Keratinocyte (primary cell): ENCODE data around the gene NECAP2. TPM values are rescaled to one million over a fixed set of nuclear protein-coding genes. Genes with fewer than 3 reads are reported as not detected.
"Not testable (repeated sequence)": the region's sequence is repeated elsewhere in the genome, so short reads cannot be mapped to it uniquely, and the experiment has no call there.

Experiments
- DNase-seq: peaks from one replicate; pipeline ENCODE4 v3.0.0-alpha.2; 2011; ENCODE audit warnings: low read depth, missing footprints, low spot score
- FAIRE-seq: peaks from 2 replicates; lab custom pipeline; 2011; peaks lifted over from hg19 to GRCh38; lab: Jason Lieb, UNC
- H2AFZ ChIP-seq: 2 replicates; pipeline ENCODE4 v1.6.0; 2012; ENCODE audit warnings: low read length, control low read depth, inconsistent platforms; ENCODE audit not compliant: control insufficient read depth
- H3K27ac ChIP-seq: 2 replicates; pipeline ENCODE4 v1.5.1; 2011; ENCODE audit warnings: low read length; ENCODE audit not compliant: control insufficient read depth, insufficient read depth
- H3K27me3 ChIP-seq: 3 replicates; pipeline ENCODE4 v1.6.0; 2011; ENCODE audit warnings: low read length; ENCODE audit not compliant: control insufficient read depth, insufficient read depth; ENCODE audit errors: extremely low read depth
- H3K36me3 ChIP-seq, 2 experiments: 2 replicates in 1 of 2; 3 replicates in 1 of 2; pipeline ENCODE4 v1.5.1; 2011; ENCODE audit warnings: low read length in 2 of 2, mild to moderate bottlenecking in 1 of 2; ENCODE audit not compliant: control insufficient read depth in 2 of 2, insufficient read depth in 2 of 2; ENCODE audit errors: extremely low read depth in 1 of 2
- H3K4me1 ChIP-seq: 3 replicates; pipeline ENCODE4 v1.5.1; 2011; ENCODE audit warnings: low read length; ENCODE audit not compliant: control insufficient read depth, insufficient read depth; ENCODE audit errors: extremely low read depth
- H3K4me2 ChIP-seq: 3 replicates; pipeline ENCODE4 v1.6.0; 2011; ENCODE audit warnings: low read depth, low read length; ENCODE audit not compliant: control insufficient read depth, insufficient read depth; ENCODE audit errors: extremely low read depth
- H3K4me3 ChIP-seq, 3 experiments: fragments of 200-600 bp in 1 of 3; sonication (generic) in 1 of 3; 2 replicates in 2 of 3; 3 replicates in 1 of 3; pipeline ENCODE4 v1.5.1; 2011 to 2016; ENCODE audit warnings: low read length in 3 of 3, mild to moderate bottlenecking in 3 of 3, control low read depth in 2 of 3, inconsistent platforms in 1 of 3, low read depth in 1 of 3, mixed read lengths in 1 of 3, mixed run types in 1 of 3, moderate library complexity in 1 of 3; ENCODE audit not compliant: control insufficient read depth in 2 of 3, insufficient read depth in 2 of 3; ENCODE audit errors: extremely low read depth in 1 of 3
- H3K79me2 ChIP-seq: 2 replicates; pipeline ENCODE4 v1.6.0; 2012; ENCODE audit warnings: low read length; ENCODE audit not compliant: control insufficient read depth, insufficient read depth
- H3K9ac ChIP-seq: 3 replicates; pipeline ENCODE4 v1.6.0; 2011; ENCODE audit warnings: low read length; ENCODE audit not compliant: control insufficient read depth, insufficient read depth; ENCODE audit errors: extremely low read depth
- H3K9me1 ChIP-seq: 3 replicates; pipeline ENCODE4 v1.6.0; 2011; ENCODE audit warnings: low read length; ENCODE audit not compliant: control insufficient read depth, insufficient read depth; ENCODE audit errors: extremely low read depth
- H3K9me3 ChIP-seq: 2 replicates; pipeline ENCODE4 v1.5.1; 2012; ENCODE audit warnings: low read depth, low read length; ENCODE audit not compliant: control insufficient read depth
- H4K20me1 ChIP-seq: 3 replicates; pipeline ENCODE4 v1.6.0; 2011; ENCODE audit warnings: low read length; ENCODE audit not compliant: control insufficient read depth, insufficient read depth; ENCODE audit errors: extremely low read depth
- EZH2 ChIP-seq: IDR thresholded peaks from one replicate; pipeline ENCODE4 v1.6.1; 2012; ENCODE audit warnings: inconsistent platforms, mild to moderate bottlenecking, low read length, moderate library complexity
- dilution Hi-C: fragments of 300-500 bp; cut with MboI; formaldehyde crosslinking; loops from one replicate; pipeline ENCODE4 v1.7.0; 2020; ENCODE audit warnings: low sequenced_read_pairs; ENCODE audit not compliant: extremely low pct_ligation_motif_present
- polyA plus RNA-seq, 5 experiments: library from polyadenylated mRNA; depleted of rRNA in 3 of 5; stranded (reverse) in 3 of 5; stranded (forward) in 1 of 5; unstranded in 1 of 5; fragments of >200 nt; gene quantifications; 1 replicate in 1 of 5; 2 replicates in 3 of 5; 3 replicates in 1 of 5; pipeline versions ENCODE4 v1.2.1 to v1.2.3, GENCODE V29; 2011 to 2012; ENCODE audit warnings: missing spikeins in 2 of 5, low read depth in 1 of 5, low replicate concordance in 1 of 5
- TF ChIP-seq, protein P1 (sequence below), 3 experiments: IDR thresholded peaks in 1 of 3; conservative IDR thresholded peaks in 1 of 3; optimal IDR thresholded peaks in 1 of 3; 2 replicates in 2 of 3; 3 replicates in 1 of 3; pipeline versions ENCODE3 to v1.5.1; 2011; ENCODE audit warnings: low read length in 3 of 3, mild to moderate bottlenecking in 3 of 3, moderate library complexity in 2 of 3, control low read depth in 1 of 3, inconsistent platforms in 1 of 3; ENCODE audit not compliant: insufficient read depth in 2 of 3; ENCODE audit errors: extremely low read depth in 1 of 3

Gene NECAP2
- polyA plus RNA-seq, 1 donor (not counting 4 experiments of a cell fraction or from before 2014, with no cell fraction given), result 75.7 TPM

DNA sequence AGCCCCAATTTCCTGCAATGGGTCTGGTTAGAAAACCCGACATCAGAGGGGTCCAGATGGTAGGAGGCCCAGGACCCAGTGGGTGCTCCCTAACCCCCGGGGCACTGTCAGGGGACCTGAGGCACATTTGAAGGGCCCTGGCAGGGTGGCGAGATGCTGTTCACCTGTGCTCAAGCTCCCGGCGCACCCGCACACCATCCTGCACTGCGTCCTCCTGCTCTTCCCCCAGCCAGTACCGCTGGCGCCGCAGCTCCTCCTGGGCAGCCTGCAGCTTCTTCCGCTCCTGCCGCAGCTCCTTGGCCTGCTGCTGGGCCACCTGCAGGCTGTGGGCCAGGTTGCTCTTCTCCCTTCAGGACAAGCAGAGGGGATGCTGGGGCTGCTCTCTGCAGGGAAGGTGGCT, 37.6 kb downstream of the NECAP2 start:
- Histone ChIP-seq H3K4me2 (no peak overlapping the region), H3K36me3 (peaks cover 3 to 6% of the 10 kb centered on the region in 2 experiments), H3K27ac (no peak overlapping the region), H2AFZ (no peak overlapping the region), H3K9me3 (no peaks in the 10 kb centered on the region), H3K4me1 (no peaks in the 10 kb centered on the region), H3K27me3 (no peaks in the 10 kb centered on the region), H4K20me1 (no peaks in the 10 kb centered on the region), H3K4me3 (no peak overlapping the region), H3K9ac (no peak overlapping the region), H3K9me1 (no peaks in the 10 kb centered on the region), H3K79me2 (no peaks in the 10 kb centered on the region)
- TF ChIP-seq, protein P1, sequence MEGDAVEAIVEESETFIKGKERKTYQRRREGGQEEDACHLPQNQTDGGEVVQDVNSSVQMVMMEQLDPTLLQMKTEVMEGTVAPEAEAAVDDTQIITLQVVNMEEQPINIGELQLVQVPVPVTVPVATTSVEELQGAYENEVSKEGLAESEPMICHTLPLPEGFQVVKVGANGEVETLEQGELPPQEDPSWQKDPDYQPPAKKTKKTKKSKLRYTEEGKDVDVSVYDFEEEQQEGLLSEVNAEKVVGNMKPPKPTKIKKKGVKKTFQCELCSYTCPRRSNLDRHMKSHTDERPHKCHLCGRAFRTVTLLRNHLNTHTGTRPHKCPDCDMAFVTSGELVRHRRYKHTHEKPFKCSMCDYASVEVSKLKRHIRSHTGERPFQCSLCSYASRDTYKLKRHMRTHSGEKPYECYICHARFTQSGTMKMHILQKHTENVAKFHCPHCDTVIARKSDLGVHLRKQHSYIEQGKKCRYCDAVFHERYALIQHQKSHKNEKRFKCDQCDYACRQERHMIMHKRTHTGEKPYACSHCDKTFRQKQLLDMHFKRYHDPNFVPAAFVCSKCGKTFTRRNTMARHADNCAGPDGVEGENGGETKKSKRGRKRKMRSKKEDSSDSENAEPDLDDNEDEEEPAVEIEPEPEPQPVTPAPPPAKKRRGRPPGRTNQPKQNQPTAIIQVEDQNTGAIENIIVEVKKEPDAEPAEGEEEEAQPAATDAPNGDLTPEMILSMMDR (optimal IDR thresholded peaks at IDR 0.05 in 1 of 3, IDR thresholded peaks at IDR 0.05 in 1 of 3, conservative IDR thresholded peaks at IDR 0.05 in 1 of 3; ENCODE audit: extremely low read depth in 1 of 3, insufficient read depth in 2 of 3, low read length in 3 of 3), result no peak
- TF ChIP-seq EZH2, result no peak
- FAIRE-seq (no peak), DNase-seq (no peak)
- dilution Hi-C loops, result no loop called here

DNA sequence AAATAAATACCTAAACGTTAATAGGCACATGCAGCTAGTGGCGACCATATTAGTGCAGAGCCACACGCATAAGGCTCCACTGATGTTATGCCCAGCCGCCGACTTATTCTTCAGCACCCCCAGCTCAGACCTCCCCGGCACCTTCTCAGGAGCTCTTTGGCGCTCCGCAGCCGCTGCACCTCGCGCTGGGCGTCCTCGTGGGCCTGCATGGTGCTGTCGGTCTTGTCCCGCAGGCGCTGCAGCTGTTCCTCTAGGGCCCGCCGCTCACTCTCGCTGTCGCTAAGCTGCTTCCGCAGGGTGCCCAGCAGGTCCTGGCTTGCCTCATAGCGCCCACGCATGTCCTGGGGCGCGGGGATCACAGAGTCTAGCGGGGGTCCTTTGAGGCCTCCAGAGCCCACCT, 42.6 kb downstream of the NECAP2 start:
- dilution Hi-C loops, FAIRE-seq, H3K4me2 ChIP-seq, H3K36me3 ChIP-seq, H3K4me3 ChIP-seq, H3K27ac ChIP-seq, H3K9me3 ChIP-seq, H2AFZ ChIP-seq, H3K4me1 ChIP-seq, H3K79me2 ChIP-seq, H3K9me1 ChIP-seq, H3K9ac ChIP-seq, DNase-seq, H4K20me1 ChIP-seq, H3K27me3 ChIP-seq: not testable (repeated sequence)

DNA sequence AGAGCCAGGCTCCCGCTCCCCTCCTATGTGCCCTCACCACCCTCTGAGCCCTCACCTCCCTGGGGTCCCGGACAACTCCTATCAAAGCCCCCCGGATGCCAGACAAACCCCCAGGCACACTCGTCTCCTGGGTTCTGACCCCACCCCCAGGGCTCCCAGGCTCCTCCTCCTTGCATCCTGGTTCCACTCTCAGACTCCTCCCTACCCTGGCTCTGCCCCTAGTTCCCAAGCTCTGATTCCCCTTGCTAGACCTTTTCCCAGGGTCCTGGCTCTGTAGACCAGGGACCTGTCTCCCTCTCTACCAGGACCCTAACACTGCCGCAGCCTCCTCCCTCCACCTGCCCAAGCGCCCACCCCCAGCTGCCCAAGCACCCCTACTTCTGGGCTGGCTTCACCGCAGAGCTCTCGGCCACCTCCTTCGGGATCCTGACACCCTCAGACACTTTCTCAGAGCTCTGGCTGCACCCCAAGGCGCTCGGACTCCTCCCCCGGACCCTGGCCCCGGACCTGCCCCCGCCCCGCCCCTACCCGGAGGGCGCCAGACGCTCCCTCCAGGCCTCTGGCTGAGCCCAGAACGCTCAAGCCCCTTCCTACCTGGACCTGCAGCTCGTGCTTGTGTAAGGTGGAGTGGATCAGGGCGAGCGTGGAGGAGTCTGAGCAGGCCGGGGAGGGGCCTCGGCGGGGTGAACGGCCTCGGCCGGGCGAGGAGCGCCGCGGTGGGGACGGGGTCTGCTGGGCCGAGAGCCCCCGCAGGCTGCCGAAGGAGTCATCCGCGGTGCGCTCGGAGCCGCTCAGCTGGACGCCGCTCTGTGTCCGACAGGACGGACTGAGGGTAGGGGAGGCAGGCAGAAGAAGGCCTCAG, 43.3 kb downstream of the NECAP2 start:
- H3K9me3 ChIP-seq, H3K9ac ChIP-seq, dilution Hi-C loops, H3K27me3 ChIP-seq, H3K4me2 ChIP-seq, H4K20me1 ChIP-seq, H3K36me3 ChIP-seq, H3K4me1 ChIP-seq, H3K27ac ChIP-seq, H3K4me3 ChIP-seq, H3K79me2 ChIP-seq, H3K9me1 ChIP-seq, DNase-seq, FAIRE-seq, H2AFZ ChIP-seq: not testable (repeated sequence)
